SIG-M5 treated with dmso at 0.1 percent for 504 hours (cell line): ENCODE data around the gene EPHB1.

Experiments
- DNase-seq: peaks from one replicate; lab custom pipeline; 2025; ENCODE audit not compliant: unreplicated experiment; lab: John Stamatoyannopoulos, UW

Gene EPHB1

DNA sequence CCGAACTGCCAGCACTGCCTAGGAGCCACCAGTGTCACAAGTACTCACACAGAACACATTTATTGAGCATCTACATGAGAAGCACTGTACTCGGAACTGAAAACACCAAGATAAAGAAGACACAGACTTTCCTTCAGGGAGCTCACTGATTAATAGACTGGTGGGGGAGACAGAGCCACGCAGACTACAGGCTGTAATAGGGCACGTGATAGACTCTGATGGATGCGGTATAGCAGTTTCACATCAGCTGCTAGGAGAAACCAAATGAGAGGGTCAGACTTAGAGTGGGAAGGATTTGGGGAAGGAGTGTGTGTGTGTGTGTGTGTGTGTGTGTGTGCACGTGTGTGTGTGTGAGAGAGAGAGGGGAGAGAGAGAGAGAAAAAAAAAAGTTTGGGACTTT is 12.1 kb downstream of the EPHB1 start:
- no peak for DNase-seq

DNA sequence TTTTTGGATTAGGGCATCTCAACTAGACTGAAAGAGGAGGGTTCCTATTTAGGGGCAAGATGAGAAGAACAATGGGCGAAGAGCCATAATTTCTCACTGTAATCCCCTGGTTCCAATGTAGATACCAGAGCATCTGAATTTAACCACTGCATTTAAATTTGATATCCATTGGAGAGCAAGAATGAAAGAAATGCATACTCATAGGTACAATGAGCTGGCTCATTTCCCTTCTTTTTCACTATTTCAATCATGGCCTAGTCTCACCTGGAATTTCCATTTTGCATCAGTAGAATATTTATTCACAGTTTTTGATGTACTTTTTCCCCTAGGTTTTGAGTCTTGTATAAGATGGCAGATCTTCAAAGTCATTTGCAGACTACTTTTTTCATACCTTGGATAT is 13.8 kb downstream of the EPHB1 start:
- DNase-seq: no peak

DNA sequence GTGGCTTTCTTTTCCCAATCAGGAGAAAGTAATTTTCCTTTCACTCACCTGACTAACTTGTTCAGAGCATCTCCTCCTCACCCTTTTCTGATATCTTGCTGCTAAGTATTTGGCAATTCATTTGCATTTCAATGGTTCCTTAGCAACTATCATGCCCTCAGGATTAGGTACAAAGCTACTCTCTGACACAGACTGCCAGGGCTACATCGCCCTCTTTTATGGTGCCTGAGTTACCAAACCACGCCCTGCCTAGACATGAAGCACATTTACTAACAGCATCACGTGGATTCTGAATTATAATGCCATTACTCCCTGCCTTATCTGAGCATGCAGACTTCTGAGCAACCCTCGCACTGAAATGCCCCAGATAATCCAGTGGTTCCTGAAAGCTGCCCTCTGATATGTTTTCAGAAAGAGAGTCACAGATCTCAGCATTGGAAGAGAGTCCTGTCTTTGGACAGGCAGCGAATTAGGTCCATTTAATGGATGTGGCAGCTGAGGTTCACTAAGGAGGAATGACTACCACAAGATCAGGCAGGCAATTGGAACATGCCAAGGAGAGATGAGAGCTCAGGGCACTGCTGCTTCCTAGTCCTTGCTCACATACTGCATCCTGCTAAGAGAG is 14.5 kb downstream of the EPHB1 start:
- no peak for DNase-seq

DNA sequence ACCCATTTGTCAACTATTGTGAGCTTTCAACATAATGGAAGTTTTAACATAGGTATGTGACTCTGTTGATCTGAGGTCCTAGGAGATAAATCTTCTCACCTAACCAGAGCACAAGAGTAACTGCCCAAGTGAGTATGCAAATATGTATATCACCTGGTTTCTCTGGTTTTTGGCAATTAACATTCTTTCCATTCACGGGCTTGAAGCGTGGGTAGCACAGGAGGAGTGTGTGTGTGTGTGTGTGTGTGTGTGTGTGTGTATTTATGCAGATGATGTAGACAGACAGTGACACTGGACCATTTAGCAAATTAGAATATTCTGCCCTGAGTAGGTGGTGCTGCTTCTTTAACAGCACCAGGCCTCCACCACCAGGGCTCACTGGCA is 15.0 kb downstream of the EPHB1 start:
- no peak for DNase-seq

DNA sequence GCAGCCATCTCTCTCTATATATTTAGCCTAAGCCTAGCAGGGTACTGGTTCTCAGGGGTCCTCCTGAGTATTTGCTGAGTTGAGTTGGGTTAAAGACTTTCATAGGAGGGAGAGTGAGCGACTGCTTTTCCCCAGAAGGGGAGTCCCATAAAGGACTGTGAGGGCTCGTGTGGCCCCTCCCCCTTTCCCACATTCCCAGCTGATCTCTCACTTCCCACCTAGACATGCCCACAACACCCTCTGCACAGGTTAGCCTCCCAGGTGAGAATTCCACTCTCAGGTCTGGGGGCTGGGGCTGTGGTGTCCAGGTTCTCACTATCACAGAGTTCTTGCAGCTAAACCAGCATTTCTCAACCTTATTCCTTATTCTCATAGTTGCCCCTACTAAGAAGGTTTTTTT is 15.8 kb downstream of the EPHB1 start:
- DNase-seq: no peak

DNA sequence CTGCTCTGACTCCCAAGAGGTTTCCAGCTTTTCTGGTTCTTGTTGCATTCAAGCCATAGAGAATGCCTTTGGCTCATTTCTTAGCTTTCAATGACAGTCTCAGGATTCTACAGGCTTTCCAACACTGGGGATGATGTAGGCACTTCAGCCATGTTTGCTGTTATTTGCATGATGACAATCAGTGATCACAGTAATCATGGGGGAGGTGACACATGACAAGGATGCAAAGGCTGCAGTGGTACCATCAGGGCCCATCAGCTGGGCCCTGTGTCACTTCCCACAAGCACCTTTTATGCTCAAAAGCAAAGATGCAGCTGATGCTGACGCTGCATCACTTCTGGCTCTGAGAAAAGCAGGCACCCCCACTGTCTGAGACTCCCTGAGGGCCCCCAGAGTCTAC is 18.6 kb downstream of the EPHB1 start:
- no peak for DNase-seq

DNA sequence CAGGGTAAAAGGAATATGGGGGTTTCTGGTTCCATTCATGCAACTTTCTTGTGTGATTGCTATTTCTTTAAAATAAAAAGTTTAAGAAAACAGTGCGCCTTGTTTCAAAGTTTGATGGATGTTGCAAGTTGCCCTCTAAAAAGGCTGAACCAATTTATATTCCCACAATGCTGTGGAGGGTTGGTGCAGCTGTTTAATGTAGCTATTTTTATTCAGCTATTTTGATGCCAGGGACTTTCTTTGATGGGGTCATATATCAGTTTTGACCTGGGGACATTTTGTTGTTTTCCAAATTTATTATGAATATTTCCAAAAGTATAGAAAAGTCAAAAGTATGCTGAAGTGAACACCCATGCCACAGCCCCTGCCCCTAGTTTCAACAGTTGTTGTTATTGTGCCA is 20.5 kb downstream of the EPHB1 start:
- no peak for DNase-seq

DNA sequence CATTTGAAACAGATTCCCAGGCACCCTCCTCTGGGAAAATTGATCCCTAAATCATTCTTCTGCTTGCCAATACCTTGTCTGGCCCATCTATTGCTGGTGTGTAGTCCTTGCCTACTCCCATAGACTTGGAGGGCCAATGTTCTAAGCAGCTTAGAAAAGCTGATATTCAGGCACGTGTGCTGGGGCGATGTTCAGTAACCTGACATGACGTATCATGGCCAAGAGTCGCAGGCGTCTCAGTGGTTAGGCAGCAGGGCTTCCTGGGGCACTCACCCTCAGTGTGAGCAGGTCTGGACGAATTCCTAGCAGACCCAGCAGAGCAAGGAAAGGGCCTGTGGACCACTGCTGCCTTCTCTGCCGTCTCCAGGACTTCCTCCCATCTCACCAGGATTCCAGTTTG is 21.6 kb downstream of the EPHB1 start:
- DNase-seq: no peak

DNA sequence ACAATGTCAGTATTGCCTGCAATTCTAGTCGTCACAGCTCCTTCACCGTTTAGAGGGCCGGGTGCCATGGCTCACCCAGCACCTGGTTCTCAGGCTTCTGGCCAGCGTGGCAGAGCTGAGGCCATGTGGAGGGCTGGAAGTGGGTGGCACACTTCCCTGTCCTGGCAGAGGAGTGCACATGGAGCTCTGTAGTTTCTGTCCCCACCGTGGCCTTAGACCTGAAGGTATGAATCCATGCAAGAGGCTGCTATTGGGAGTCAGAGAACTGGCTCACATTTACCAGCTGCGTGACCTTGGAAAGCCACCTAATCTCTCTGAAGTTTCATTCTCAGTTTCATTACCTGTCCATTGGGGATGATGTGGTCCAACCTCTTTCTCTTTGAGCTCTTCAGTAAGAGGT is 22.2 kb downstream of the EPHB1 start:
- no peak for DNase-seq

DNA sequence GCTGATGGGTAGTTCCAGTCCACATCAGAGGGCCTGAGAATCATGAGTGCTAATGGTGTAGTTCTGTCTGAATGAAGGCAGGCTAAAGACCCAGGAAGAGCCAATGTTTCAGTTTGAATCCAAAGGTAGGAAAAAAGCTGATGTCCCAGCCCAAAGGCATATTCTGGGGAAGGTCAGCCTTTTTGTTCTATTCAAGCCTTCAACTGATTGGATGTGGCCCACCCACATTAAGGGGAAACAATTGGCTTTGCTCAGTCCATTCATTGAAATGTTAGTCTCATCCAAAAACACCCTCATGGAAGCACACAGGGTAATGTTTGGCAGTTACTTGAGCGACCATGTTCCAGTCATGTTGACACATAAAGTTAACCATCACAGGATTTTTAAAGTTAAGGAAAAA is 25.9 kb downstream of the EPHB1 start:
- DNase-seq: no peak

DNA sequence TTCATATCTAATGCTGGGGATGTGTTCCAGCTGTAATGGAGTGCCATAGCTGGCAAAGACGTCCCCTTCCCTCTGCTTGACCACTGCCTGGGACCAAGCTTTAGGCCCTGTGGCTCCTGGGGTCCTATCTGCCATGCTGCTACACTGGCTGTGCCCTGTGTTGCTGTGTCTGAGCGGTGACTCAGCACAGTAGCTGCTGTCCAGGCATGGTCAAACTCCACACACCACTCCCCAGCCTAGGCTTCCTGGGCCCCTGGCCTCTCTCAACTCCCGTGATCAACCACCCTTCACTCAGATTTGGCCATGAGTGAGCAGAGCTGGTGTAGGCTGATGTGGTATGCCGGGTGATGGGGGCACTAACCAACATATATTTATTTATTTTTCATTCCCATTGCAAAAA is 27.0 kb downstream of the EPHB1 start:
- DNase-seq: no peak

DNA sequence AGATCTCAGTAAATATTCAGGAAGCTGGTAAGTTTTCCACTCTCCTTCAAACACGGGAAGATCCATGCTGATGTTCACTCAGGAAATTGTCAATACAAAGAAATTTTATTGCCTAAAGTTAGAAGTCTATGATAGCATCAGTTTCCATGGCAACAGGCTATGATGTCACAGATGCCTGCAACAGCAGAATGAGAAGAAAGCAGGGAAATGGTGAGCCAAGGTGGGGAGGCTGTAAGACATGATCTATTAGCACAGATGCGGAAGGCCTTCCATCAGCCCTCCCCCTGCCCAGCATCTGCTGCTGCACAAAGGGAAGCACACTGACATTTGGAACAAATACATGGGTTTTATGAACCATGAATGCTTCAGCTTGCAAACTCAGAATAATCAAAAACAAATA is 28.6 kb downstream of the EPHB1 start:
- DNase-seq: no peak

DNA sequence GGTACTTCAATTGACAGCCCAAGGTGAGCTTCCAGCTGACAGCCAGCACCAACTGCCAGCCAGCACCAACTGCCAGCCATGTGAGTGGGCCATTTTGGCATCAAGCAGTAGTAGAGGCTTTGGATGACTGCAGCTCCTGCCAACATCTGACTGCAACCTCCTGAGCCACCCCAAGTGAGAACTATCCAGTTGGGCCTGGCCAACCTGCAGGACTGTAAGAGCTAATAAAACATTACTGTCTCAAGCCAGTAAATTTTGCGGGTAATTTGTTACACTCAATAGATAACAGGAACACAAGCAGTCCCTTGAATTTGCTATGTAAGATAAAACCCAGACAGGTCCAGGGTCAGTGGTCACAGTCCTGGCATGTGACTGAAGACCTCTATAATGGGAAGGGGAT is 29.7 kb downstream of the EPHB1 start:
- no peak for DNase-seq

DNA sequence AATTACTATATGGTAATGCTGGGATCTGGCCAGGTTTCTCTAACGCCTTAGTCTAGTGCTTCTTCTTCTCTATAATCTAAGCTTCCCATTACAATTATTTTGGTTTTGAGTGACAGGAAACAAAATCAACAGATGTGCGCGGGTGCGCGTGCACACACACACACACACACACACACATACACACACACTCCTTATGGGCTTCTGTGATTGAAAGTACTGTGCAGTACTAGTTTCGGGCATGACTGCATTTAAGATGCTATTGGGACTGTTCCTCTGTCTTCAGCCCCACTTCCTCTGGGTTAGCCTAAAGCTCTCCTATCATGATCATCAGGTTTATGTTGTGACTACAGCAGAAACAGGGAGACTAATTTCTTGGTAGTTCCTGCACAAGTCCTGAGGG is 32.2 kb downstream of the EPHB1 start:
- no peak for DNase-seq

DNA sequence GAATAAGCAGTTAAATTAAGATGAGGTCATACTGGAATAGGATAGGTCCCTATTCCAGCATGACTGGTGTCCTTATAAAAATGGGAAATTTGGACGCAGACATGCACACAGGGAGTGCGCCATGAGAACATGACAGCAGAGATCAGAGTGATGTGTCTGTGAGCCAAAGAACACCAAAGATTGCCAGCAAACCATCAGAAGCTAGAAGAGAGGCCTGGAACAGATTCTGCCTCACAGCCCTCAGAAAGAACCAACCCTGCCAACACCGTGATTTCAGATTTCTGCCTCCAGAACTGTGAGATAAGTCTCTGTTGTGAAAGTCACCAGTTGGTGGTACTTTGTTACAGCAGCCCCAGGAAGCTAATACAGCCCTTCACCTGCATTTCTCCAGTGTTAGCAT is 34.7 kb downstream of the EPHB1 start:
- no peak for DNase-seq

DNA sequence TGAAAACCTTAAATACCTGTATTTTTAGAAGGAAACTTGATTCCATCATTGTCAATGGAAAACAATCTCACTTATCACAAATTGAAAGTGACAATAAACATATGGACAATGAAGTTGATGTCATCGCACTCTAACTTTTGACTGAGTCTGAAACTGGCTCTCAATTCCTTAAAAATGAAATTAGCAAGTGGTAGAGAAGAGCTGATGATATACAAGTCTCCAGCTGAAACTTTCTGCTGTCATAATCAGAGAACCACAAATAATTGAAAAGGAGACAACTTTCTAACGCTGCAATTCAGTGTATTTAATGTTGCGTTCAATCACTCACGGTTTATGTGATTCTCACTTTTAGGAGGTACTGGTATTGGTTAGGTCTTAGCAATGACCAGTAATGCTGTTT is 37.5 kb downstream of the EPHB1 start:
- DNase-seq: no peak

DNA sequence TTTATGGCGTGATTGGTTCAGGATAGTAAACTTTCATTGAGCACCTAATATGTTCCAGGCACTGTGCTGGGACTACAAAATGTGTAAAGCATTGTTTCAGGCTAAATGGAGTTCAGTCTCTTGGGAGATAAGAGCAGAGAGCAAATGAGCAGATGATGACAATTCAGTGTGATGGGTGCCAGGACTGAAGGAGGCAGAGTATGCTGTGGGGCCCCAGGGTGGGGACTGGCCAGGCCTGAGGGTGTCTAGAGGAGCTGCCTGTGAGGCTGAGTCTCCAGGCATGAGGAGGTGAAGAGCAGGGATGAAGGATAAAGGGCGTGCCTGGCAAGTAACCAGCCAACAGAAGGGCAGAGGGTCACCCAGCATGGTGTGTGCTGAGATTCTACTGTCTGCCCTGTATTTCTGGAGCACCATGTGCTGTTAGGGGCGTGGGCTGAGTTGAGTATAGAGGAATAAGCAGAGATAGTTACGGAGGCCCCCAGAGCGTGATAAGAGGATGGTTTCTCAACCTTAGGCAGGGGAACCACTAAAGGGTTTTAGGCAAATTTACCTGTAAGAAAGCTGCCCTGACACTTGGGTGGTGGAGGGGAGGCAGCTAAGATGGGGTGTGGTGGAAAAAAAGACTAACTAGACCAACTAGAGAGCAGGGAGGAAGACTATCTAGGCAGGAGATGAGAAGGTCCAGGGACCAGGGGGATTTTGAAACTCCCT is 38.5 kb downstream of the EPHB1 start:
- DNase-seq: no peak

DNA sequence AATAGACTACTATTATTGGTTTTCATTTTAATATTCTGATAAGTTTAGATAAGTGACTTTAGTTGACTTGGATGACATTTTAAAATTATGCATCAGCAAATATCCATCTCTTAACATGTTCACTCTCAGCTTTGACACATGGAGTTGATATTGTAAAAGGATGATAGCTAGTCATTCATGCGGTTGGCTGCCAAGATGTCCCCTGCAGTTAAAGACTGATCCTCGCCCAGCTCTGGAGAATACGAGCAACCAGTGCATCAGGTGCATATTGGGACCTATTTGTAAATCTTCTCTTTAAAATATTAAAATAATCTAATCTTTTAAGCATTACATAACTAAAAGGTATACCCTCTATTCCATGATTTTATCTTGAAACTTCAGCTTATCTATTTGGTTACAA is 41.9 kb downstream of the EPHB1 start:
- no peak for DNase-seq

DNA sequence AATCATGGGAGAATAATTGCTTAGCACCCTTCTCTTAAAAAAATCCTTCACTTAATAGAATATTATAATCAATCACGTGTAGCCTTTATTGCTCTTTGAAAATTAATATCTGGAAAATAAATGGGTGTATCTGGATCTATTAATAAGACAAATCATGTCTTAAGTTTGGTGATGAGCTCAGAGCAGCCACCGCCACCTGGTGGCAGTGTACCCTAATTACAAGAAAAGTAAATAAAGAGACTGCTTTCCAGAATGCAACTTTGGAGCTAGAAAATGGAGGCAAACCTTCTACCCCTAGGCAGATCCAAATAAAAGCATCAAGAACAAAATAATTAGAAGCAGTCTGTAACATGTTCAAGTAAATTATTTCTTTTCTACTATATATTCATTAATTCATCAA is 43.5 kb downstream of the EPHB1 start:
- no peak for DNase-seq

DNA sequence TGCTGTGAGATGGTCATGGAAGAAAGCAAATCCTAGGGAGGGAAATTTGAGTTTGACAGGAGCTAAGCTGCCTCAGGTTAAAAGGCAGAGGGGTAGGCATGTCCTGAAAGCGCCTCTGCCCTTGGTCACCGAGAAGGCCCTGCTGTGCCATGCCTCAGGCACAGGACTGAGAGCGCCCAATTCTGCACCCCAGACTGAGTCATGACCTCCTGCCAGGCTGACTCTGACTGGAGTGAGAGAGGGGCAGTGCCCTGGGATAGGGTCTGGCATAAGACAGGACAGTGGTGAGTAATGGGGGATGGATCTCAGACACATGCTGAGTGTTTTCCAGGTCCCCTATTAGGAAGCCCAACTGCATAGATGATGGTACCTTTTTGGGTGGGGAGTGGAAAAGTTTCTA is 44.4 kb downstream of the EPHB1 start:
- no peak for DNase-seq

DNA sequence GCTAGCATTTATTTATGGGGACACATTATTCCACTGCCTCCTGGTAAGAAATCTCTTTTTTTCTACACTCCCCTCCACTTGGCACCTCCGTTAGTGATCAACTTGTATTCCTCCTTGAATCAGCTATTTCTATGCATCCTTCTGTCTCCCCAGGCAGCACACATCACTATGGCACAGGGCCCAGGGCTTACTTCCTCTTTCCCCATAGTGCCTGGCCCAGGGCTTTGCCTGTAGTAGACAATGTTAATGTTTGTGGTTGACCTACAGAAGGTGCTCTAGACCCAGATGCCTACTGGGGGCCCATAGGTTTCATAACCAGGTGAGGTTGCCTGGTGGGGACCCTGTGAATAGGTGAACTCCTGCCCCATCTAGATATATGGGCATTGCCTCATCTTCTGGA is 44.9 kb downstream of the EPHB1 start:
- DNase-seq: peak; percentile 53

DNA sequence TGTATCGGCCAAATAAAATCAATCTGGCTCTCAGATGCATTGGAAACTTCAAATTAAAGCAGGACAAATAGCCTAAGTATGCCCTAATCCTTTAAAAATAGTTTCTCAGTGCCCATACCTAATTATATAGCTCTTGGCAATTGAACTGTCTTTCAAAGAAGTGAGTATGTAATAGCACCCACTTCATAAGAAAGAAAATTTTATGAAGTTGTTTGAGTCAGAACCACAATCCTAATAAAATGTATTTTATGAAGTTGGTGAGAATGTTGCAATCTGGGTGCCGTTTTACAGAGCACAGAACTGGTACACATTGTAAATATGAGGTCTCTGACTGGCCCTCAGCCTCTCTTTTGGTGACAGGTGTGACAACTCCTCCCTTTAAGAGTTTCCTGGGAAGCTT is 45.4 kb downstream of the EPHB1 start:
- no peak for DNase-seq

DNA sequence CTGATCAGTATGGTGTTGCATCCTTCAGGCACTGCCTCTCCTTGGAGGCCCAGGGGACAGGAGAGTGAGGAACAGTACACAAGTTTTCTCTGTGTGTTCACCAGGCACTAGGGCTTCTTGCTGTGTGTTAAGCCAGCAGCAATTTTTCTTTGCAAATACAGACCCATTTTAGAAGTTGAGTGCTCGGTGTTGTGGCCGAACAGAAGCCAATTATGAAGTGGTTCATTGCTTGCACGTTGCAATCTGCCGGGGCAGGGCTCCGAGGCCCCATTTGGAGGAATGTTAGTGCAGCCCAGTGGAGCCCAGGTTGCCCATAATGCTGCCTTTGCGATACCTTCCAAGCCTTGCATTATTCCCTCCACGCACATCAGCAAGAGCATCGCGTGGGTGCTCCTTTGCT is 51.0 kb downstream of the EPHB1 start:
- DNase-seq: no peak
